GM18508 (cell line): Measurements from ENCODE around the gene AGMO.

Source experiments
- ATAC-seq: cut with Tn5 transposase; IDR thresholded peaks from one replicate; pipeline ENCODE4 v1.9.1; 2021; ENCODE audit warnings: moderate number of reproducible peaks; ENCODE audit not compliant: insufficient read depth, unreplicated experiment

AGMO gene

GRCh38 chr7:15561835-15562234 is at the start of gene AGMO:
Gene AGMO, minus strand, starts transcription at chr7:15562015.
- ATAC-seq, result no peak

DNA sequence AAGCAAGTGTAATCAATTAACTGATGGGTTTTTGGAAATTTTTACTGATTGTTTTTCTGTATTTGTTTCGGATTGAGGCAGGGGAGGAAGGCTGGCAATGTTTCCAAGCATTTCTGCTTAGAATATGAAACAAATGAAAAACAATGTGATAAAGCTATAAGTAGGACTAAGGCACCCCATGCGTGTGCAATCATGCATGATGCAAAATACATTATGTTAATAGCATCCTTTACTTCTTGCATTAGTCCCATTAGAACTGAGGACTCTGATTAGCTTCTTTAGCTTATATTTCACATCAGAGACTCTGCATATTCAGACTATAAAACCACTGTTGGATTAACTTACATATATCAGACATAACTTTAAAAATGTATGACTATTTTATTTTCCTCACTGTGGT is 48.7 kb upstream of the AGMO start:
- ATAC-seq, result no peak

DNA sequence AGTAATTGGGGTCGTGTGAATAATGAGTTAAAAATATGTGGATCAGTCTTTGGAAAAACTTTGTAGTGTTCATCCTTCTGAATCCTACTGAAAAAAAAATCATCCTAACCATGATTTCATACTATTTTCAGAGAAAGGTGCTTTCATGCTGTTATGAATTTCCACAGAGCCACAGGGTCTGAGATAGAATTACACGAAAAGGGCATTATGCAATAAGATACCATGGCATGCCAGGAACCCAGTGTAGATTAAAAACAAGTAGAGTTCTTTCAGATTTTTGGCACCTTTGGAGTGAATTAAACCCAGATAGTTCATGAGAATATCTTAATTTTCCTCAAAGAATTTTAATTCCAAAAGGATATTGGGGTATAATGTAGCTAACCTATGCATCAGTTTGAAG is 47.5 kb upstream of the AGMO start:
- ATAC-seq, result no peak

DNA sequence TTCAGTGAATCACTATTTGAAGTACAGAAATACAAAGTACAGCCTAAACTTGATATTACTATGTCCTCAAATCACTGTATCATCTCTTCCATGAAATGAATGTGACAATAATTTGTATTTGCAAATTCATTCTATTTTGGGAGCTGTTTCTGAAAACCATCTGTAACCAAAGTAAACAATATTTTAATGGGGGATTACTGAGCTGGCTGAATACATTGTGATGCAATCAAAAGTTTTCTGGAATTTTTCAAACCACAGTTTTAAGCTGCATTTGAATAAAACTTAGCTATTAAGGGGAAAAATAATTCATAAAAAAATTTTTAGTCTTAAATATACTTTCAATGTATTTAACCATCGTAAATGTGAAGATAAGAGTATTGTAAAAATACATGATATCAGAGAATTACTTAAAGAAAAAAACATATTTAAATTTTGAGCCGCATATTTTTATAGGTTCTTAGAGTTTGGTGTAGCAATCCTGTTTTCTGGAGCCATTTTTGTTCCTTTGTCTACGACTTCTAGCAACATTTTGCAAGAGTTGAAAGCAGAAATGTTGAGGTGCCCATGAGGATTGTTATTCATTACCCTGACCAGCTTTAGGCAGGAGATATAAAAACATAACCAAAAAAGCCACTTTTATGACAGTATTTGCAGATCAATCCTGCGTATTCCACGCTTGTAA is 45.9 kb upstream of the AGMO start:
- ATAC-seq, result no peak

DNA sequence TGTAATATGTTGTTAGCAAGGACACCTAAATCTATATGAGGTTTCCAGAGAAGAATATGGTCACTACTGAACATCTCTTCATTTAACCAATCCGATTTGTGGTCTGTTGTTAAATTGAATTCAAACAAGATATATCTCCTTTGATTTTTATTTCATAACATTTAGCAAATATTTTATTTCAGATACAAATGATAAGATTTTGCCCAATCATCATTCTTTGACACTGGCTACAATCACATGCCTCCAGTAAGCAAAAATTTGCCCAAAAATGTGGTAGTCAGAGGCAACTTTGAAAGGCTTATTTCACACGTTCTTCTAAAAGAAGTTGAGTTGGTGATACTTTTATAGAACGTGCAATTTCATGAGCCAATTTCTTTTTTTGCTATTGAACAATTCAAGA is 44.7 kb upstream of the AGMO start:
- no peak for ATAC-seq

- no peak for ATAC-seq
Observed at GRCh38 chr7:15604166-15604565, 42.4 kb upstream of the AGMO start.

GRCh38 chr7:15603124-15603523 is 41.3 kb upstream of the AGMO start:
- no peak for ATAC-seq

DNA sequence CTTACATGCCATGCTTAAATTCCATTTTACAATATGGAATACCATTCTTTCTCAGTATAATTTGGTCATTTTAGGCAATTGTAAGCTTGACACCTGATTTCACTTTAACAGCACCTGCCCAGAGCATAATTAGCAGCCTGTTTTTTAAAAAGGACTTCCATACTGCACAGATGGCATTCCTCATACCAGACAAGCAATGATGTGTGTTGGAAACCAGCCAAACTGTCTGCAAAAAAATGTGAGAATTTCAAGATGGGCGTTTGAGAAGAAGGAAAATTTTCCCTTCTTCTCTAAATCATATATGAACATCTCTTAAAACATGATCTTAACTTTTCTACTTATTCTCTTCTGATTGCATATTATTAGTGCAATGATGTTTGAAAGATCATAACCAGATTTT is 40.4 kb upstream of the AGMO start:
- no peak for ATAC-seq

DNA sequence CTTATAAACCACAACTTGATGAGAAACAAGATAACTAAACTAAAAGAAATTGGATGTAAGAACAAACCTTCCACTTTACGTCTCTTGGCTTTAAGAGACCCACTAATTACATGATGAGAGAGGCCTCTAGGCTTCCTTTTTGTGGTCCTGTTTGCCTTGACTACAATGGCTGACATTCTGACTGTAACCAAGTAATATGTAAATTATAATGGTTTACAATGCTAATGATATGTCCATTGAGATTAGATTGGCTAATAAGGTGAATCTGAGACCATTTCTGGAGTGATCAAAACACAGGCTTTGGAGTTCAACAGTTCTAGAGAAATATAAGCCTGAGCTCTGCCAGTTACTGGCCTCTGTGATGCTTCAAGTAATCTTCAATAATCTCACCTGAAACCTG is 39.4 kb upstream of the AGMO start:
- ATAC-seq, result no peak

- ATAC-seq, result no peak
Observed at GRCh38 chr7:15600298-15600697, 38.5 kb upstream of the AGMO start.

GRCh38 chr7:15594461-15594860 is 32.6 kb upstream of the AGMO start:
- ATAC-seq, result no peak

DNA sequence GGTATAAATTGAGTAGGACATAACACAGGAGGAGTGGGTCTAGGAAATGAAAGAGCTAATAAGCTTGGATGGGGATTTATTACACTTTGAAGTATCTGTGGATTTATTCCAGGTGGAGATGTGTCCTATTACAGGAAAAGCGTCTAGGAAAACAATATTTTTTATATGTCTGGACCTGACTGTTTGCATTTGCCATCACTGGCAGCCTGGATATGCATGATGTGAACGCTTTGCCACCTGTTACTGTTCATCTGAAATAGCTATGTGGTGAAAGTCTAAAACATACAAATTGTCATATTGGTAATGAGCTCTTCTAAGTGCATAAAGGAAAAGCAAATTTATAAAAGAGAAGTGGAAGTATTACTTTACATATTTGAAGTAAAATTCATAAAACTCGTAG is 31.6 kb upstream of the AGMO start:
- ATAC-seq, result no peak

DNA sequence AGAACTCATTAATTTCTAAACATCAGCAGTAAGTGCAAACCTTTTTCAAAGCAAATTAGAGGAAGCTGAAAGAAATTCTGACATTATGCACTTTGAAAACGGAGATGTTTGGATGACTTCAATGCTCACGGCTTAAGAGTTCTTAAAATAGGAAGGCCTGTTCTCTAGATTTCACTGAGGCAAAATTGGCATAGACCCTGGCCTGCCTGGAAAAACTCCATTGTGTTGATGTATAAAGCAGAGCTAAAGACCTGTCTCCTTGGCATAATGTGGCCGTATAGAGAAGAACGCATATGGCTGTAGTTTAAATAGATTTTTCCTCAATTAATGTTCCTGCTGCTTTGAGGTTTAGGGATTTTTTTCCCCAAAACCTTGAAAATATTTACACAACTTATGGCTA is 24.5 kb upstream of the AGMO start:
- no peak for ATAC-seq

GRCh38 chr7:15584575-15584974 is 22.8 kb upstream of the AGMO start:
- ATAC-seq, result no peak

- no peak for ATAC-seq
Observed at GRCh38 chr7:15582773-15583172, 21.0 kb upstream of the AGMO start.

GRCh38 chr7:15581352-15581951 is 19.6 kb upstream of the AGMO start:
- no peak for ATAC-seq

GRCh38 chr7:15580604-15581351 is 19.0 kb upstream of the AGMO start:
- ATAC-seq, result no peak

DNA sequence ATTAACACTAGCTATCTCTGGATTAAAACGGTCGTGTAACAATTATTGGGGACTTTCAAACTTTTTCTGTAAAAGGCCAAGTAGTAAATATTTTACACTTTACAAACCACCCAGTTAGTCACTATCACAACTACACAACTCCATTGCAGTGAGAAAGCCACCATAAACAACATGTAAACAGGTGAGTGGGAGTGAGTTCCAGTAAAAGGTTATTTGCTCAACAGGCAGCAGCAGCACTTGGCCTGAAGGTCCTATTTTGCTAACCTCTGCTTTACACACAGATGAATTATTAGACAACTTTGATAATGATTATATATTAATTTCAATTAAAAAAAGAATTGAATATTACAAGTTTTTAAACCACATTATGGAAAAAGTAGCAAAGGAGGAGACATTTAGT is 15.8 kb upstream of the AGMO start:
- no peak for ATAC-seq

- ATAC-seq, result no peak
Observed at GRCh38 chr7:15571301-15571878, 9.6 kb upstream of the AGMO start.

- no peak for ATAC-seq
Observed at GRCh38 chr7:15567652-15568051, 5.8 kb upstream of the AGMO start.

DNA sequence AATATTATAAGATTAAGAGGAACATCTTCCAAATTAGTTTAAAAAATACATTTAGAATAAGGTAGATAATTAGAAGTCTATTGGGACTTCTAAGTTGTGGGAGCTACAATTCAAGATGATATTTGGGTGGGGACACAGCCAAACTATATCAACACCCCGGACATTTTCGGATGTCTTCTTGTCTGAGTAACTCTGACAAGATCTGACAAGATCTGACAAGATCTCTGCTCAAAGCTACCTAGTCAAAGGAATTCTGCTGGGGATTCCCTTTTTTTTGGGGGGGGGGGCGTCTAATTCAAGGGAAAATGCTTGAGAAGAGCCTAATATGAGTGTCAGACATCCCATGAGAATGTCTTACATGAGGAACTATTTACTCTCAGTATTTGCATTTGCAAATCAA is 5.2 kb upstream of the AGMO start:
- ATAC-seq, result no peak
